OCI-LY3 (cell line): ENCODE measurements around the gene TRIO.

ENCODE experiments used
- H2AFZ ChIP-seq: fragments of 200-600, 300-600 bp; shearing (Covaris generic); 2 replicates; pipeline ENCODE4 v1.6.0; 2014; ENCODE audit warnings: antibody characterized with exemption, low read depth, low read length
- H3K27ac ChIP-seq: fragments of 200-600, 300-600 bp; sonication (generic); 2 replicates; pipeline ENCODE4 v1.5.1; 2014; ENCODE audit warnings: mild to moderate bottlenecking, low read length, moderate library complexity, mixed read lengths
- H3K27me3 ChIP-seq: fragments of 200-600, 300-600 bp; sonication (generic); 2 replicates; pipeline ENCODE4 v1.6.1; 2014; ENCODE audit warnings: low read depth, low read length, mixed read lengths
- H3K36me3 ChIP-seq: fragments of 200-600, 300-600 bp; sonication (generic); replicated peaks from 2 replicates; pipeline ENCODE3; 2014; ENCODE audit warnings: low read depth, low read length, mixed read lengths
- H3K4me1 ChIP-seq: fragments of 300-600, 200-600 bp; sonication (generic); 2 replicates; pipeline ENCODE4 v1.6.1; 2014; ENCODE audit warnings: low read length, mixed read lengths
- H3K4me2 ChIP-seq: fragments of 200-600, 300-600 bp; sonication (generic); 2 replicates; pipeline ENCODE4 v1.6.1; 2014; ENCODE audit warnings: low read length, mixed read lengths
- H3K4me3 ChIP-seq: fragments of 300-600, 200-600 bp; sonication (generic); 2 replicates; pipeline ENCODE4 v1.5.1; 2014; ENCODE audit warnings: antibody characterized with exemption, mild to moderate bottlenecking, low read length, moderate library complexity
- H3K79me2 ChIP-seq: fragments of 300-600, 200-600 bp; shearing (Covaris generic); 2 replicates; pipeline ENCODE4 v1.6.1; 2014; ENCODE audit warnings: mild to moderate bottlenecking, low read length, mixed read lengths
- H3K9ac ChIP-seq: fragments of 300-600, 200-600 bp; shearing (Covaris generic); 2 replicates; pipeline ENCODE4 v1.6.0; 2014; ENCODE audit warnings: mild to moderate bottlenecking, low read length, moderate library complexity
- H3K9me3 ChIP-seq: fragments of 200-600, 300-600 bp; shearing (Covaris generic); 2 replicates; pipeline ENCODE4 v1.6.1; 2014; ENCODE audit warnings: low read length, mixed read lengths; ENCODE audit not compliant: insufficient read depth
- H4K20me1 ChIP-seq: fragments of 200-600, 300-600 bp; sonication (generic); 2 replicates; pipeline ENCODE4 v1.6.1; 2016; ENCODE audit warnings: low read length, mixed read lengths; ENCODE audit not compliant: insufficient read depth
- CTCF ChIP-seq: fragments of 200-600, 300-600 bp; sonication (generic); IDR thresholded peaks from 2 replicates; pipeline ENCODE4 v1.5.1; 2014; ENCODE audit warnings: antibody characterized with exemption, low read length, low read depth
- EZH2phosphoT487 ChIP-seq: fragments of 200-600 bp; shearing (Covaris generic); IDR thresholded peaks from 2 replicates; pipeline ENCODE4 v1.6.1; 2018; ENCODE audit warnings: antibody characterized with exemption, mixed run types, low read depth

The TRIO gene

GRCh38 chr5:14545308-14545707, 402.2 kb downstream of the TRIO start:
- Histone ChIP-seq H3K9me3 (no peaks in the 10 kb centered on the region), H3K27me3 (no peaks in the 10 kb centered on the region), H3K4me2 (no peak overlapping the region), H2AFZ (no peak overlapping the region), H3K36me3 (no peaks in the 10 kb centered on the region), H4K20me1 (no peaks in the 10 kb centered on the region), H3K79me2 (no peaks in the 10 kb centered on the region), H3K4me1 (no peaks in the 10 kb centered on the region), H3K27ac (no peak overlapping the region), H3K4me3 (no peak overlapping the region), H3K9ac (no peak overlapping the region)
- TF ChIP-seq EZH2phosphoT487 (no peak), CTCF (no peak)

GRCh38 chr5:14545862-14546261, 402.7 kb downstream of the TRIO start:
- Histone ChIP-seq H4K20me1 (no peaks in the 10 kb centered on the region), H3K27ac (no peak overlapping the region), H3K4me1 (no peaks in the 10 kb centered on the region), H3K9ac (no peak overlapping the region), H3K27me3 (no peaks in the 10 kb centered on the region), H3K4me2 (no peak overlapping the region), H3K79me2 (no peaks in the 10 kb centered on the region), H3K36me3 (no peaks in the 10 kb centered on the region), H3K9me3 (no peaks in the 10 kb centered on the region), H3K4me3 (no peak overlapping the region), H2AFZ (no peak overlapping the region)
- no peak for TF ChIP-seq CTCF
- no peak for TF ChIP-seq EZH2phosphoT487

- Histone ChIP-seq H3K27me3 (no peaks in the 10 kb centered on the region), H3K79me2 (no peaks in the 10 kb centered on the region), H3K9ac (no peak overlapping the region), H3K4me1 (no peaks in the 10 kb centered on the region), H4K20me1 (no peaks in the 10 kb centered on the region), H2AFZ (no peak overlapping the region), H3K4me2 (no peak overlapping the region), H3K4me3 (no peak overlapping the region), H3K27ac (no peak overlapping the region), H3K36me3 (no peaks in the 10 kb centered on the region), H3K9me3 (no peaks in the 10 kb centered on the region)
- no peak for TF ChIP-seq EZH2phosphoT487
- no peak for TF ChIP-seq CTCF
Measured at GRCh38 chr5:14547666-14548065, 404.5 kb downstream of the TRIO start.

- no peak overlapping the region for H3K9ac ChIP-seq
- no peaks in the 10 kb centered on the region for H3K9me3 ChIP-seq
- H2AFZ ChIP-seq = no peak overlapping the region
- no peaks in the 10 kb centered on the region for H3K27me3 ChIP-seq
- no peak overlapping the region for H3K27ac ChIP-seq
- H3K4me1 ChIP-seq = no peaks in the 10 kb centered on the region
- TF ChIP-seq EZH2phosphoT487 (no peak), CTCF (no peak)
- no peaks in the 10 kb centered on the region for H3K79me2 ChIP-seq
- H4K20me1 ChIP-seq = no peaks in the 10 kb centered on the region
- H3K4me2 ChIP-seq = no peak overlapping the region
- no peak overlapping the region for H3K4me3 ChIP-seq
- no peaks in the 10 kb centered on the region for H3K36me3 ChIP-seq
Measured at GRCh38 chr5:14551211-14551610, 408.1 kb downstream of the TRIO start.
